HepG2 (cell line): Measurements from ENCODE around the gene TIMM23. TPM values are rescaled to one million over a fixed set of nuclear protein-coding genes. Genes with fewer than 3 reads are reported as not detected.

ENCODE experiments used
- ARID5B ChIP-seq: IDR thresholded peaks from 2 replicates; pipeline ENCODE4 v1.4.0; 2020; ENCODE audit warnings: mild to moderate bottlenecking, missing genetic modification reagents
- BCL6 ChIP-seq: IDR thresholded peaks from 2 replicates; pipeline ENCODE4 v1.6.1; 2016; ENCODE audit warnings: missing genetic modification reagents, missing compliant biosample characterization
- GATAD2A ChIP-seq: IDR thresholded peaks from 2 replicates; pipeline ENCODE4 v1.6.1; 2016
- GPN1 ChIP-seq: sonication (generic); formaldehyde crosslinking; IDR thresholded peaks from 2 replicates; pipeline ENCODE4 v1.5.1; 2020; ENCODE audit warnings: missing genetic modification reagents, borderline replicate concordance
- GTF3A ChIP-seq: sonication (generic); formaldehyde crosslinking; conservative IDR thresholded peaks from 2 replicates; pipeline ENCODE4 v1.4.0; 2020; ENCODE audit warnings: mild to moderate bottlenecking, missing genetic modification reagents
- HDAC1 ChIP-seq: sonication (generic); formaldehyde crosslinking; IDR thresholded peaks from 2 replicates; pipeline ENCODE4 v1.5.1; 2020; ENCODE audit warnings: mild to moderate bottlenecking, missing genetic modification reagents
- JUNB ChIP-seq: sonication (generic); formaldehyde crosslinking; IDR thresholded peaks from 2 replicates; pipeline ENCODE4 v1.8.0; 2022; ENCODE audit warnings: missing genetic modification reagents, mild to moderate bottlenecking, borderline replicate concordance
- KAT7 ChIP-seq: IDR thresholded peaks from 2 replicates; pipeline ENCODE4 v1.6.1; 2018; ENCODE audit warnings: borderline replicate concordance, missing compliant biosample characterization
- KMT2B ChIP-seq: IDR thresholded peaks from 2 replicates; pipeline ENCODE4 v1.6.1; 2016; ENCODE audit warnings: missing genetic modification reagents, missing compliant biosample characterization
- NBN ChIP-seq: fragments of 450-650 bp; conservative IDR thresholded peaks from 2 replicates; pipeline ENCODE4 v1.6.1; 2017
- PHF21A ChIP-seq: sonication (generic); formaldehyde crosslinking; IDR thresholded peaks from 2 replicates; pipeline ENCODE4 v1.5.0; 2020; ENCODE audit warnings: mild to moderate bottlenecking, missing genetic modification reagents
- POGZ ChIP-seq: sonication (generic); formaldehyde crosslinking; IDR thresholded peaks from 2 replicates; pipeline ENCODE4 v1.4.0; 2020; ENCODE audit warnings: mild to moderate bottlenecking, missing genetic modification reagents
- RARA ChIP-seq: IDR thresholded peaks from 2 replicates; pipeline ENCODE4 v1.6.1; 2016; ENCODE audit warnings: missing genetic modification reagents, missing compliant biosample characterization
- SMAD1 ChIP-seq: sonication (generic); formaldehyde crosslinking; IDR thresholded peaks from 2 replicates; pipeline ENCODE4 v1.4.0; 2020; ENCODE audit warnings: missing genetic modification reagents, low read depth, mild to moderate bottlenecking, borderline replicate concordance
- SOX5 ChIP-seq: IDR thresholded peaks from 2 replicates; pipeline ENCODE4 v1.6.1; 2016; ENCODE audit warnings: borderline replicate concordance
- YEATS2 ChIP-seq: sonication (generic); formaldehyde crosslinking; IDR thresholded peaks from 2 replicates; pipeline ENCODE4 v1.4.0; 2020; ENCODE audit warnings: missing genetic modification reagents, borderline replicate concordance
- ZNF251 ChIP-seq: sonication (generic); formaldehyde crosslinking; IDR thresholded peaks from 2 replicates; pipeline ENCODE4 v1.9.0; 2021; ENCODE audit warnings: mild to moderate bottlenecking, missing genetic modification reagents
- ZNF274 ChIP-seq: sonication (generic); formaldehyde crosslinking; IDR thresholded peaks from 2 replicates; pipeline ENCODE4 v1.5.1; 2020; ENCODE audit warnings: mild to moderate bottlenecking, missing genetic modification reagents
- ZNF512 ChIP-seq: sonication (generic); formaldehyde crosslinking; IDR thresholded peaks from 2 replicates; pipeline ENCODE4 v1.4.0; 2020; ENCODE audit warnings: mild to moderate bottlenecking, missing genetic modification reagents
- ZNF567 ChIP-seq: sonication (generic); formaldehyde crosslinking; IDR thresholded peaks from 2 replicates; pipeline ENCODE4 v1.8.1; 2023; ENCODE audit warnings: mild to moderate bottlenecking, missing genetic modification reagents, borderline replicate concordance
- ZNF773 ChIP-seq: sonication (generic); formaldehyde crosslinking; IDR thresholded peaks from 2 replicates; pipeline ENCODE4 v1.4.0; 2020; ENCODE audit warnings: missing genetic modification reagents, borderline replicate concordance
- ZNF790 ChIP-seq: sonication (generic); formaldehyde crosslinking; IDR thresholded peaks from 2 replicates; pipeline ENCODE4 v1.8.0; 2022; ENCODE audit warnings: missing genetic modification reagents, mild to moderate bottlenecking, borderline replicate concordance
- polyA plus RNA-seq, 8 experiments: library from polyadenylated mRNA; depleted of rRNA in 3 of 8; stranded (reverse) in 7 of 8; unstranded in 1 of 8; fragments of >200 nt; fragmentation: Illumina TruSeq in 4 of 8; extraction: Trizol in 4 of 8; gene quantifications; 2 replicates each; pipeline versions ENCODE4 v1.2.1 to v1.2.3, GENCODE V29; 2011 to 2016; ENCODE audit warnings: low read depth in 4 of 8, missing spikeins in 1 of 8, mixed read lengths in 1 of 8; ENCODE audit not compliant: insufficient read depth in 1 of 8
- total RNA-seq, 5 experiments: library from RNA; depleted of rRNA; stranded (reverse); fragments of >200 nt; fragmentation: Illumina TruSeq; extraction: Trizol; gene quantifications; 2 replicates each; pipeline ENCODE4 v1.2.3, GENCODE V29; 2016; ENCODE audit warnings: low read depth in 1 of 5
- TF ChIP-seq, protein P1 (sequence below): sonication (generic); formaldehyde crosslinking; IDR thresholded peaks from 2 replicates; pipeline ENCODE4 v1.5.0; 2020; ENCODE audit warnings: mild to moderate bottlenecking, missing genetic modification reagents, moderate library complexity
- TF ChIP-seq, protein P2 (sequence below): sonication (generic); formaldehyde crosslinking; IDR thresholded peaks from 2 replicates; pipeline ENCODE4 v1.4.0; 2020; ENCODE audit warnings: mild to moderate bottlenecking, missing genetic modification reagents, borderline replicate concordance

The TIMM23 gene
- total and polyA plus RNA-seq, 2 of the 13 experiments (the other 11 are each of a cell fraction or from before 2014, with no cell fraction given), result 80.2 to 98.6 TPM

- TF ChIP-seq ZNF512 (CRISPR knock-in tag) (0 out of 2 replicates have a peak, but pooled peaks have one; percentile 42), GTF3A (CRISPR knock-in tag) (no peak), YEATS2 (no peak), HDAC1 (CRISPR knock-in tag) (no peak), BCL6 (CRISPR knock-in tag) (peak; percentile 84), JUNB (CRISPR knock-in tag) (no peak), NBN (no peak), ZNF251 (CRISPR knock-in tag) (no peak), SOX5 (CRISPR knock-in tag) (peak; percentile 81), KMT2B (CRISPR knock-in tag) (no peak), PHF21A (CRISPR knock-in tag) (no peak), ARID5B (CRISPR knock-in tag) (peak; percentile 50; the same call in 1 of the 2 replicates), SMAD1 (no peak), KAT7 (no peak), GPN1 (no peak), RARA (CRISPR knock-in tag) (peak; percentile 84), ZNF790 (CRISPR knock-in tag) (no peak), ZNF274 (CRISPR knock-in tag) (no peak), ZNF773 (CRISPR knock-in tag) (no peak), GATAD2A (peak; percentile 53; the same call in 1 of the 2 replicates), ZNF567 (no peak), POGZ (CRISPR knock-in tag) (no peak)
- TF ChIP-seq, protein P1, sequence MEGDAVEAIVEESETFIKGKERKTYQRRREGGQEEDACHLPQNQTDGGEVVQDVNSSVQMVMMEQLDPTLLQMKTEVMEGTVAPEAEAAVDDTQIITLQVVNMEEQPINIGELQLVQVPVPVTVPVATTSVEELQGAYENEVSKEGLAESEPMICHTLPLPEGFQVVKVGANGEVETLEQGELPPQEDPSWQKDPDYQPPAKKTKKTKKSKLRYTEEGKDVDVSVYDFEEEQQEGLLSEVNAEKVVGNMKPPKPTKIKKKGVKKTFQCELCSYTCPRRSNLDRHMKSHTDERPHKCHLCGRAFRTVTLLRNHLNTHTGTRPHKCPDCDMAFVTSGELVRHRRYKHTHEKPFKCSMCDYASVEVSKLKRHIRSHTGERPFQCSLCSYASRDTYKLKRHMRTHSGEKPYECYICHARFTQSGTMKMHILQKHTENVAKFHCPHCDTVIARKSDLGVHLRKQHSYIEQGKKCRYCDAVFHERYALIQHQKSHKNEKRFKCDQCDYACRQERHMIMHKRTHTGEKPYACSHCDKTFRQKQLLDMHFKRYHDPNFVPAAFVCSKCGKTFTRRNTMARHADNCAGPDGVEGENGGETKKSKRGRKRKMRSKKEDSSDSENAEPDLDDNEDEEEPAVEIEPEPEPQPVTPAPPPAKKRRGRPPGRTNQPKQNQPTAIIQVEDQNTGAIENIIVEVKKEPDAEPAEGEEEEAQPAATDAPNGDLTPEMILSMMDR (CRISPR knock-in tag), result peak; percentile 42
- TF ChIP-seq, protein P2, sequence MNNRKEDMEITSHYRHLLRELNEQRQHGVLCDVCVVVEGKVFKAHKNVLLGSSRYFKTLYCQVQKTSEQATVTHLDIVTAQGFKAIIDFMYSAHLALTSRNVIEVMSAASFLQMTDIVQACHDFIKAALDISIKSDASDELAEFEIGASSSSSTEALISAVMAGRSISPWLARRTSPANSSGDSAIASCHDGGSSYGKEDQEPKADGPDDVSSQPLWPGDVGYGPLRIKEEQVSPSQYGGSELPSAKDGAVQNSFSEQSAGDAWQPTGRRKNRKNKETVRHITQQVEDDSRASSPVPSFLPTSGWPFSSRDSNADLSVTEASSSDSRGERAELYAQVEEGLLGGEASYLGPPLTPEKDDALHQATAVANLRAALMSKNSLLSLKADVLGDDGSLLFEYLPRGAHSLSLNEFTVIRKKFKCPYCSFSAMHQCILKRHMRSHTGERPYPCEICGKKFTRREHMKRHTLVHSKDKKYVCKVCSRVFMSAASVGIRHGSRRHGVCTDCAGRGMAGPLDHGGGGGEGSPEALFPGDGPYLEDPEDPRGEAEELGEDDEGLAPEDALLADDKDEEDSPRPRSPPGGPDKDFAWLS (CRISPR knock-in tag), result no peak
Measured at GRCh38 chr10:46048152-46048551, 75.9 kb downstream of the TIMM23 start (continued).
